Astrocyte (in vitro differentiated cells and primary cell): ENCODE measurements around the gene TNNI3K. TPM values are rescaled to one million over a fixed set of nuclear protein-coding genes. Genes with fewer than 3 reads are reported as not detected.

Experiments used
- DNase-seq: peaks from one replicate; pipeline ENCODE4 v3.0.0-alpha.2; 2010; ENCODE audit warnings: low read depth
- FAIRE-seq: peaks from 2 replicates; lab custom pipeline; 2011; peaks lifted over from hg19 to GRCh38; lab: Jason Lieb, UNC
- H2AFZ ChIP-seq: 2 replicates; pipeline ENCODE4 v1.6.0; 2012; ENCODE audit warnings: low read depth, low read length, inconsistent platforms
- H3K27ac ChIP-seq: 2 replicates; pipeline ENCODE4 v1.5.1; 2011; ENCODE audit warnings: low read depth, low read length, inconsistent platforms
- H3K27me3 ChIP-seq: 2 replicates; pipeline ENCODE4 v1.6.0; 2011; ENCODE audit warnings: low read length, inconsistent platforms; ENCODE audit not compliant: insufficient read depth
- H3K36me3 ChIP-seq: 2 replicates; pipeline ENCODE4 v1.5.1; 2011; ENCODE audit warnings: low read length, inconsistent platforms; ENCODE audit not compliant: insufficient read depth
- H3K4me1 ChIP-seq: 2 replicates; pipeline ENCODE4 v1.5.1; 2011; ENCODE audit warnings: low read length, inconsistent platforms; ENCODE audit not compliant: insufficient read depth
- H3K4me2 ChIP-seq: 2 replicates; pipeline ENCODE4 v1.6.0; 2012; ENCODE audit warnings: low read length, inconsistent platforms
- H3K4me3 ChIP-seq: 2 replicates; pipeline ENCODE4 v1.5.1; 2011; ENCODE audit warnings: low read depth, mild to moderate bottlenecking, low read length, inconsistent platforms; ENCODE audit not compliant: insufficient read depth
- H3K79me2 ChIP-seq: 2 replicates; pipeline ENCODE4 v1.6.0; 2012; ENCODE audit warnings: mild to moderate bottlenecking, low read length, inconsistent platforms; ENCODE audit not compliant: insufficient read depth
- H3K9ac ChIP-seq: 2 replicates; pipeline ENCODE4 v1.6.0; 2012; ENCODE audit warnings: mild to moderate bottlenecking, low read length, inconsistent platforms
- H3K9me3 ChIP-seq: 2 replicates; pipeline ENCODE4 v1.5.1; 2012; ENCODE audit warnings: low read depth, mild to moderate bottlenecking, low read length, inconsistent platforms; ENCODE audit not compliant: insufficient read depth
- H4K20me1 ChIP-seq: 2 replicates; pipeline ENCODE4 v1.6.0; 2012; ENCODE audit warnings: low read length, inconsistent platforms; ENCODE audit not compliant: insufficient read depth
- H3K27ac Mint-ChIP-seq: one replicate; pipeline ENCODE4 v1.8.0; 2021; ENCODE audit warnings: mild to moderate bottlenecking, mixed read lengths; ENCODE audit not compliant: unreplicated experiment
- H3K27me3 Mint-ChIP-seq: one replicate; pipeline ENCODE4 v1.8.0; 2021; ENCODE audit warnings: low read depth, mixed read lengths; ENCODE audit not compliant: unreplicated experiment
- H3K36me3 Mint-ChIP-seq: one replicate; pipeline ENCODE4 v1.8.0; 2021; ENCODE audit warnings: low read depth, mixed read lengths; ENCODE audit not compliant: unreplicated experiment
- H3K4me1 Mint-ChIP-seq: one replicate; pipeline ENCODE4 v1.8.0; 2021; ENCODE audit warnings: low read depth, mixed read lengths; ENCODE audit not compliant: unreplicated experiment
- H3K4me3 Mint-ChIP-seq: one replicate; pipeline ENCODE4 v1.8.0; 2021; ENCODE audit warnings: mild to moderate bottlenecking, moderate library complexity, mixed read lengths; ENCODE audit not compliant: unreplicated experiment
- H3K9me3 Mint-ChIP-seq: one replicate; pipeline ENCODE4 v1.8.0; 2021; ENCODE audit warnings: mild to moderate bottlenecking, mixed read lengths; ENCODE audit not compliant: unreplicated experiment
- CTCF ChIP-seq: IDR thresholded peaks from 2 replicates; pipeline ENCODE4 v1.5.1; 2011; ENCODE audit warnings: low read depth, mild to moderate bottlenecking, inconsistent platforms, low read length, moderate library complexity; ENCODE audit not compliant: insufficient read depth
- EZH2 ChIP-seq: IDR thresholded peaks from 2 replicates; pipeline ENCODE4 v1.6.1; 2012; ENCODE audit warnings: mild to moderate bottlenecking, low read length, inconsistent platforms; ENCODE audit not compliant: insufficient read depth
- total RNA-seq: library from RNA; stranded (reverse); gene quantifications from 2 replicates; pipeline ENCODE4 v1.2.1, GENCODE V29; 2021

The TNNI3K gene
- total RNA-seq, 1 donor from 2014 or later: 0.45 TPM

- no peak overlapping the region for H3K4me3 ChIP-seq
- no peaks in the 10 kb centered on the region for H3K4me1 ChIP-seq
- no peak overlapping the region for H3K27ac ChIP-seq
- H3K4me1 Mint-ChIP-seq: peaks cover 34% of the 10 kb centered on the region
- peaks cover 2% of the 10 kb centered on the region for H3K9me3 Mint-ChIP-seq
- no peaks in the 10 kb centered on the region for H3K36me3 Mint-ChIP-seq
- no peaks in the 10 kb centered on the region for H3K79me2 ChIP-seq
- TF ChIP-seq EZH2 (no peak), CTCF (no peak)
- H3K27me3 ChIP-seq: no peaks in the 10 kb centered on the region
- no peaks in the 10 kb centered on the region for H4K20me1 ChIP-seq
- no peak overlapping the region for H3K27ac Mint-ChIP-seq
- no peak for FAIRE-seq
- no peak for DNase-seq
- no peaks in the 10 kb centered on the region for H3K27me3 Mint-ChIP-seq
- H3K36me3 ChIP-seq: no peaks in the 10 kb centered on the region
- H3K9me3 ChIP-seq: no peaks in the 10 kb centered on the region
- no peak overlapping the region for H3K4me2 ChIP-seq
- no peak overlapping the region for H2AFZ ChIP-seq
- no peak overlapping the region for H3K9ac ChIP-seq
- no peak overlapping the region for H3K4me3 Mint-ChIP-seq
These were observed 291.5 kb downstream of the TNNI3K start for GRCh38 chr1:74526708-74527107.

GRCh38 chr1:74528123-74528522, 292.9 kb downstream of the TNNI3K start:
- Histone ChIP-seq H3K4me3 (no peak overlapping the region), H3K36me3 (no peaks in the 10 kb centered on the region), H3K9me3 (no peaks in the 10 kb centered on the region), H3K27ac (no peak overlapping the region), H3K4me1 (no peaks in the 10 kb centered on the region), H3K79me2 (no peaks in the 10 kb centered on the region), H3K4me2 (no peak overlapping the region), H2AFZ (no peak overlapping the region), H3K9ac (no peak overlapping the region), H3K27me3 (no peaks in the 10 kb centered on the region), H4K20me1 (no peaks in the 10 kb centered on the region)
- H3K27ac Mint-ChIP-seq: no peak overlapping the region
- peaks cover 2% of the 10 kb centered on the region for H3K9me3 Mint-ChIP-seq
- no peaks in the 10 kb centered on the region for H3K36me3 Mint-ChIP-seq
- H3K27me3 Mint-ChIP-seq: no peaks in the 10 kb centered on the region
- peaks cover 23% of the 10 kb centered on the region for H3K4me1 Mint-ChIP-seq
- no peak overlapping the region for H3K4me3 Mint-ChIP-seq
- no peak for DNase-seq
- FAIRE-seq: no peak
- TF ChIP-seq EZH2: no peak
- TF ChIP-seq CTCF: no peak

GRCh38 chr1:74530892-74531291, 295.7 kb downstream of the TNNI3K start:
- no peak overlapping the region for H2AFZ ChIP-seq
- no peaks in the 10 kb centered on the region for H4K20me1 ChIP-seq
- H3K4me1 ChIP-seq: no peaks in the 10 kb centered on the region
- H3K27me3 ChIP-seq: no peaks in the 10 kb centered on the region
- no peaks in the 10 kb centered on the region for H3K9me3 Mint-ChIP-seq
- no peak overlapping the region for H3K27ac ChIP-seq
- FAIRE-seq (no peak), DNase-seq (no peak)
- no peak overlapping the region for H3K4me3 ChIP-seq
- H3K4me2 ChIP-seq: no peak overlapping the region
- no peak overlapping the region for H3K4me3 Mint-ChIP-seq
- no peaks in the 10 kb centered on the region for H3K36me3 ChIP-seq
- TF ChIP-seq EZH2: no peak
- no peak for TF ChIP-seq CTCF
- H3K9me3 ChIP-seq: no peaks in the 10 kb centered on the region
- H3K9ac ChIP-seq: no peak overlapping the region
- no peak overlapping the region for H3K27ac Mint-ChIP-seq
- peaks cover 31% of the 10 kb centered on the region for H3K4me1 Mint-ChIP-seq
- no peaks in the 10 kb centered on the region for H3K36me3 Mint-ChIP-seq
- H3K79me2 ChIP-seq: no peaks in the 10 kb centered on the region
- H3K27me3 Mint-ChIP-seq: no peaks in the 10 kb centered on the region
